Loucy (cell line): Measurements from ENCODE around the gene BCAP31.

ENCODE experiments used
- CTCF ChIP-seq: fragments of 200-600 bp; sonication (generic); conservative IDR thresholded peaks from 2 replicates; pipeline ENCODE4 v1.5.1; 2014; ENCODE audit warnings: mild to moderate bottlenecking, antibody characterized with exemption, low read length
- EZH2phosphoT487 ChIP-seq: fragments of 200-600 bp; IDR thresholded peaks from 2 replicates; pipeline ENCODE4 v1.6.1; 2018; ENCODE audit warnings: antibody characterized with exemption, mild to moderate bottlenecking, moderate library complexity, borderline replicate concordance

- no peak for TF ChIP-seq CTCF
- no peak for TF ChIP-seq EZH2phosphoT487
These were observed 52.3 kb downstream of the BCAP31 start for GRCh38 chrX:153671589-153672530.
